ENCODE data around the gene SLX4IP.
"Not testable (repeated sequence)": the region's sequence is repeated elsewhere in the genome, so short reads cannot be mapped to it uniquely, and the experiment has no call there.

Gene SLX4IP

GRCh38 chr20:10434832-10435812, at the start of gene SLX4IP:
Gene SLX4IP (plus strand): TSS chr20:10435305. CDS start chr20:10458205, 22,900 bp downstream.
- DNase-seq, result peak; percentile 84 to 87

- DNase-seq, result no peak
Observed at GRCh38 chr20:10385850-10386544, 49.1 kb upstream of the SLX4IP start.

GRCh38 chr20:10387686-10388085, 47.4 kb upstream of the SLX4IP start:
- DNase-seq, result no peak

GRCh38 chr20:10388597-10388996, 46.5 kb upstream of the SLX4IP start:
- DNase-seq, result no peak

DNA sequence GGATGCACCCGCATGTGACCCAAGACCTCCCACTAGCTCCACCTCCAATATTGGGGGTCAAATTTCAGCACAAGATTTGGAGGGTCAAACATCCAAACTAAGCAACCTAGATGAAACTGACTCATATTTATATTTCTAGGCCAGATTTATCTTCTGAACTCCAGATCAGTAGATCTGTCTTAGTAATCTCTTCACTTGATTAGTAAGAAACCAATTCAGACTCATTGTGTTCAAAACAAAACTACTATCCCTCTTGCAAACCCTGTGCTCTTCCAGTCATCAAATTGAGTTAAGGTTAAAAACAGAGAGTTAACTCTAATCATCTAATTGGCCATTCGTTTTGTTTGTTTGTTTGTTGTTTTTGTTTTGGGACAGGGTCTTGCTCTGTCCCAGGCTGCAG, 44.4 kb upstream of the SLX4IP start:
- no peak for DNase-seq

- DNase-seq, result not testable (repeated sequence)
Observed at GRCh38 chr20:10394752-10395151, 40.4 kb upstream of the SLX4IP start.

GRCh38 chr20:10398834-10399369, 36.2 kb upstream of the SLX4IP start:
- DNase-seq, result no peak

GRCh38 chr20:10402938-10403608, 32.0 kb upstream of the SLX4IP start:
- DNase-seq, result no peak

DNA sequence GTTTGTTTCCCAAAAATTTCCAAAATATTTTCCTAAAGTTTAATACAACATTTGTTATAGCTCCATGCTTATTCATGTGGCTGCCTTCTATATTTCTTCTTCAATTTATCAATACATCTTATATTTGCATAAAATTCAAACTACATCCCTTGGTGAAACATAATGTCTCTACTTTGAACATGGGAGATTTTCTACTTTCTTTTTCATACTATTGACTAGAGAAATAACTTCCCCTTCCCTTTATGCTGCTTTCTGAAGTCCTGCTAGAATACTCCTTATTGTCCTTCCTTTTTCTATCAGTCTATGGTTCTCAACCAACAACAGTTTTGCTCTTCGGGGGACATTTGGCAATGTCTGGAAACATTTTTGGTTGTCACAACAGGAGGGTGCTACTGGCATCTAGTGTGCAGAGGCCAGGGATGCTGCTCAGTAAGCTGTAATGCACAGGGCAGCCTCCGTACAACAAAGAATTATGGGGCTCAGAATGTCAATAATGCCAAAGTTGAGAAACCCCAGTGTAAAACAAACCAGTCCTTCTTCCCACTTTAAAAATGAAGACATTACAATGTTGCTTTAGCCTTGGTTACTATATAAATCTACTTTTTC, 31.0 kb upstream of the SLX4IP start:
- no peak for DNase-seq

DNA sequence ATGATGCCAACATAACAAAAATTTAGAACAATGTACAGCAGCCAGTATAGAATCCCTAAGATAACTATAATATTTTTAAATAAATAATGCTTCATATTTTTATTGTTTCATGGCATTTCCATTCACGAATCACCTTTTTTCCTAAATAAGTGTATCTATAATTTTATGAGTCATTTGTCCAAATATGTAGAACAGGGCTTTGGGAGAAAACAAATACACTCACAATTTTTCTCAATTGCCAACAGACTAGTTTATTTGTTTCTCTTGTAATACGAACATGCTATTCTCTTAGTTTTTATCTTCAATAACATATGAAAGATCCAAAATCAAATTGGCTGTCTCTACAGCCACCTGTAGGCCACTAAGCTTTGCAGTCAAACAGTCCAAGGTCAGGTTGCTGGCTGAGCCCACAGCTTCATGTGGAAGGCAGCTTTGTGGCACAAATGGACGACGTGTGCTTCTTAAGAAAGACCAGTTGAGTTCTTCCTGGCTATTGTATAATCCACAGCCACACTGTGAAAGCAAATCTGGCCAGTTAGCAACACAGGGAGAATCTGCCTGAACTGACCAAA, 30.1 kb upstream of the SLX4IP start:
- DNase-seq, result no peak

DNA sequence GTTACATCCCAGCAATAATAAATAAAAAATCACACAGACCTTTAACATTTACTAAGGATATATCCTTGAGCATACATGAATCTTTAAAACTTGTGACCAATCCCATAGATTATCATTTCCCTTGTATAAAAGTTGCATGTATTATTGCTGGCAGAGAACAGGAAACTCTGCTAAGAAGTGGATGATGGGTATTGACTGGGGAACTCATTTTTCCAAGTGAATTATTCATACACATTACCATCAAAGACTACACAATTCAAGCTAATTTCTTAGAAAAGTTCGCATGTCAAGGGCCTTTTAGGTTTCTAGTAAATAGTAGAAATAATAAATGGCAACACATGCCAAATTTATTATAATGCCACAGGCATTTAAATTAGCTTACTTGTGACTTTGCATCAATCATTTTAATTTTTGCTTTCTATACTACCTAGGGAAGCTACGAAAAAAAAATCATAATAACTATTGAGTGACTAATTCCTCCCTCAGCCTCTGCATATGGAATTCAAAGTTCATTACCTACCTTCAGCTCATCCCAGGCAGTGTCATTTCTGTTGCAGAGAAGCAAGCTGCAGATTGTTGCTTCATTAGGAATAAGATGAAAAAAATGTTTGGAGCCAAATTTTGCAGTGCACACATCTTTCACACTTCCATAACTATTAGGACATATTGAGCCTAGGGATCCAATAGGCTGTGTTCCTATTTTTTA, 26.8 kb upstream of the SLX4IP start:
- DNase-seq, result no peak

GRCh38 chr20:10411673-10412072, 23.4 kb upstream of the SLX4IP start:
- DNase-seq, result no peak

- no peak for DNase-seq
Observed at GRCh38 chr20:10412591-10413408, 22.3 kb upstream of the SLX4IP start.

GRCh38 chr20:10415013-10415650, 20.0 kb upstream of the SLX4IP start:
- DNase-seq, result no peak

GRCh38 chr20:10417218-10417617, 17.9 kb upstream of the SLX4IP start:
- not testable (repeated sequence) for DNase-seq

- DNase-seq, result no peak
Observed at GRCh38 chr20:10419550-10420133, 15.5 kb upstream of the SLX4IP start.

DNA sequence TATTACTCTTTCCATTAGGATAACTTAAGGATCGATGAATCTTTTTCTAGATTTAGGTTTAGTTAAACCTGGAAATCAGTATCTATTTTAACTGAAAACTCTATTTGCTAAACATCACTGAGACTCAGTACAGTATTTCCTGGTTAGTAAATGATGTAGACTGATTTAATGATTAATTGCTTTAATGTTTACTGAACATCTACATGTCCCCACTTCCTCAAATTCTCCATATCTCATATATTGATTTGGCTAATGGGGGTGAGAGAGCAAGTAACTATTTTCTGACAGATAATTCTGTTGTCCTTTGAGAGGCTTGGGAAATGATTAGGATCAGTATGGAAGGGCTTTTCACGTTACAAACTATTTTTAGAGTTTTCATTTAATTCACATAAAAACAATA, 11.4 kb upstream of the SLX4IP start:
- no peak for DNase-seq

- DNase-seq, result peak; percentile 42 to 46
Observed at GRCh38 chr20:10427060-10427692, 7.9 kb upstream of the SLX4IP start.

DNA sequence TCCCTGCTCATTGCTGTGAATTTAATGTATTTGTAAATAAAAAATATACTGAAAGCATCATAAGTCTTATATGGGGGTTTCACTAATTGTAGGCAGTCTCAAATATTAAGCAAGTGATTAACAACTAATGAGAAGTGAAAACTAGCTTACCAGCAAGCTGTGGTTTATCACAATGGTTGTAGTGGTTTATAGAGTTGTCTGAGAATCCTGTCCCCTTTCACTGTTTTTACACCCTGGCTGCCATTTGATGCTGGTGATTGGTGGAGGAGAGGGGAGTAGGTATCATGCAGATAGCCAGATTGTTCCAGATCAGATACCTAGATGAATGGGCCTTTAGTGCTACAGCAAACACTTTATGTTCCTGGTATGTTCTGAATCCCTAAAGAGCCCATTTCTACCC, 7.1 kb upstream of the SLX4IP start:
- no peak for DNase-seq

Measured in activated T-cell treated with anti-CD3 and anti-CD28 coated beads, Interleukin-2, amount 50 U/mL, for 48 hours (primary cell).